IMR-90 (cell line): Measurements from ENCODE around the gene UBE2V1. TPM values are rescaled to one million over a fixed set of nuclear protein-coding genes. Genes with fewer than 3 reads are reported as not detected.
A peak's percentile ranks its signal among the peaks of the same experiment; 100 is the strongest.

ENCODE experiments used
- ATAC-seq: fragments of 200-7000 bp; cut with Tn5 transposase; 2 replicates; pipeline ENCODE4 v1.9.1; 2020; ENCODE audit warnings: low read depth, mild to moderate bottlenecking, moderate library complexity
- BruUV-seq: library from RNA; stranded (reverse); fragments of 400-500 nt; replicated peaks from 2 replicates; lab custom pipeline; 2021; lab: Mats Ljungman, UMichigan
- CTCF ChIA-PET: fragments of 300-600 bp; formaldehyde crosslinking; extraction: SDS; loops from one replicate; lab custom pipeline; 2021; ENCODE audit warnings: antibody characterized with exemption; lab: Yijun Ruan, JAX
- POLR2A ChIA-PET: fragments of 300-600 bp; sonication (Branson Sonifier 250); formaldehyde crosslinking; loops from one replicate; lab custom pipeline; 2022; ENCODE audit warnings: antibody characterized with exemption; ENCODE audit not compliant: unreplicated experiment; lab: Charles Lee
- DNase-seq: peaks from one replicate; pipeline ENCODE4 v3.0.0; 2013
- H2AFZ ChIP-seq: replicated peaks from 2 replicates; pipeline ENCODE3; 2013; ENCODE audit warnings: low read length, mild to moderate bottlenecking; ENCODE audit not compliant: poor library complexity
- H2AK5ac ChIP-seq: 2 replicates; pipeline ENCODE4 v1.6.1; 2013; ENCODE audit warnings: low read depth, low read length, inconsistent platforms
- H2AK9ac ChIP-seq: replicated peaks from 2 replicates; pipeline ENCODE3; 2013; ENCODE audit warnings: mild to moderate bottlenecking, low read depth, low read length, moderate library complexity; ENCODE audit not compliant: poor library complexity
- H2BK120ac ChIP-seq: 2 replicates; pipeline ENCODE4 v1.6.1; 2013; ENCODE audit warnings: low read depth, low read length, inconsistent platforms
- H2BK15ac ChIP-seq: 3 replicates; pipeline ENCODE4 v1.6.1; 2013; ENCODE audit warnings: low read depth, low read length, inconsistent platforms
- H2BK20ac ChIP-seq: 2 replicates; pipeline ENCODE4 v1.6.1; 2013; ENCODE audit warnings: low read depth, mild to moderate bottlenecking, inconsistent platforms, low read length, moderate library complexity
- H2BK5ac ChIP-seq: 2 replicates; pipeline ENCODE4 v1.6.1; 2013; ENCODE audit warnings: mild to moderate bottlenecking, low read depth, low read length, inconsistent platforms; ENCODE audit not compliant: poor library complexity, severe bottlenecking
- H3K14ac ChIP-seq: replicated peaks from 2 replicates; pipeline ENCODE4 v1.6.1; 2013; ENCODE audit warnings: low read depth, low read length, inconsistent platforms
- H3K18ac ChIP-seq: 2 replicates; pipeline ENCODE4 v1.6.1; 2013; ENCODE audit warnings: low read depth, low read length, control low read depth
- H3K23ac ChIP-seq: 2 replicates; pipeline ENCODE4 v1.6.1; 2013; ENCODE audit warnings: low read depth, low read length, inconsistent platforms
- H3K27ac ChIP-seq: 2 replicates; pipeline ENCODE4 v1.5.1; 2013; ENCODE audit warnings: mild to moderate bottlenecking, control low read depth, low read length; ENCODE audit not compliant: insufficient read depth
- H3K27me3 ChIP-seq: 2 replicates; pipeline ENCODE4 v1.6.1; 2013; ENCODE audit warnings: low read length; ENCODE audit not compliant: control insufficient read depth, insufficient read depth
- H3K36me3 ChIP-seq: 2 replicates; pipeline ENCODE4 v1.6.1; 2013; ENCODE audit warnings: low read length, mixed read lengths; ENCODE audit not compliant: control insufficient read depth, insufficient read depth
- H3K4ac ChIP-seq: 2 replicates; pipeline ENCODE4 v1.6.1; 2013; ENCODE audit warnings: low read depth, low read length, inconsistent platforms
- H3K4me1 ChIP-seq: 2 replicates; pipeline ENCODE4 v1.6.1; 2013; ENCODE audit warnings: low read length, mixed read lengths; ENCODE audit not compliant: control insufficient read depth, insufficient read depth
- H3K4me2 ChIP-seq: 2 replicates; pipeline ENCODE4 v1.6.1; 2013; ENCODE audit warnings: low read depth, mild to moderate bottlenecking, control low read depth, low read length, moderate library complexity
- H3K4me3 ChIP-seq: 2 replicates; pipeline ENCODE4 v1.5.1; 2013; ENCODE audit warnings: low read depth, mild to moderate bottlenecking, control low read depth, low read length, moderate library complexity; ENCODE audit not compliant: insufficient read depth
- H3K56ac ChIP-seq: 2 replicates; pipeline ENCODE4 v1.6.1; 2013; ENCODE audit warnings: low read length, inconsistent platforms; ENCODE audit not compliant: insufficient read depth; ENCODE audit errors: extremely low read depth
- H3K79me1 ChIP-seq, 2 experiments: 2 replicates each; pipeline ENCODE4 v1.6.1; 2013; ENCODE audit warnings: low read length in 2 of 2, inconsistent platforms in 1 of 2, low read depth in 1 of 2
- H3K9ac ChIP-seq: 2 replicates; pipeline ENCODE4 v1.6.1; 2013; ENCODE audit warnings: low read depth, low read length, control low read depth
- H3K9me1 ChIP-seq: 2 replicates; pipeline ENCODE4 v1.6.1; 2013; ENCODE audit warnings: low read length, inconsistent platforms; ENCODE audit not compliant: insufficient read depth
- H3K9me3 ChIP-seq: 2 replicates; pipeline ENCODE4 v1.6.1; 2013; ENCODE audit warnings: low read length; ENCODE audit not compliant: control insufficient read depth, insufficient read depth
- H4K20me1 ChIP-seq: 2 replicates; pipeline ENCODE4 v1.6.1; 2013; ENCODE audit warnings: low read length, inconsistent platforms; ENCODE audit not compliant: insufficient read depth
- H4K5ac ChIP-seq: 2 replicates; pipeline ENCODE4 v1.6.1; 2013; ENCODE audit warnings: mild to moderate bottlenecking, low read depth, low read length, control low read depth
- H4K8ac ChIP-seq, 2 experiments: 2 replicates each; pipeline ENCODE4 v1.6.1; 2013; ENCODE audit warnings: low read depth in 2 of 2, low read length in 2 of 2, control low read depth in 1 of 2, inconsistent platforms in 1 of 2
- H4K91ac ChIP-seq: 2 replicates; pipeline ENCODE4 v1.6.1; 2013; ENCODE audit warnings: low read depth, low read length, inconsistent platforms; ENCODE audit not compliant: insufficient read depth
- BHLHE40 ChIP-seq: fragments of 150-350 bp; IDR thresholded peaks from 2 replicates; pipeline ENCODE4 v1.6.1; 2016; ENCODE audit warnings: mild to moderate bottlenecking, low read depth, low read length
- CEBPB ChIP-seq: IDR thresholded peaks from 2 replicates; pipeline ENCODE4 v1.6.1; 2012; ENCODE audit warnings: low read depth, low read length, improper control_type of control experiment
- CHD1 ChIP-seq: IDR thresholded peaks from 2 replicates; pipeline ENCODE4 v1.6.1; 2012; ENCODE audit warnings: low read depth, low read length, improper control_type of control experiment
- FOS ChIP-seq: fragments of 150-350 bp; IDR thresholded peaks from 2 replicates; pipeline ENCODE4 v1.6.1; 2016; ENCODE audit warnings: low read depth, low read length
- MAZ ChIP-seq: IDR thresholded peaks from 2 replicates; pipeline ENCODE4 v1.6.1; 2012; ENCODE audit warnings: low read depth, mild to moderate bottlenecking, low read length, improper control_type of control experiment, moderate library complexity, borderline replicate concordance
- MXI1 ChIP-seq: IDR thresholded peaks from 2 replicates; pipeline ENCODE4 v1.6.1; 2012; ENCODE audit warnings: low read depth, mild to moderate bottlenecking, low read length, moderate library complexity, borderline replicate concordance
- NFE2L2 ChIP-seq: fragments of 150-350 bp; IDR thresholded peaks from 2 replicates; pipeline ENCODE4 v1.6.1; 2016; ENCODE audit warnings: low read depth, mild to moderate bottlenecking, low read length
- POLR2A ChIP-seq: IDR thresholded peaks from 2 replicates; pipeline ENCODE4 v1.6.1; 2012; ENCODE audit warnings: mild to moderate bottlenecking, low read depth, low read length
- RAD21 ChIP-seq: IDR thresholded peaks from 2 replicates; pipeline ENCODE4 v1.6.1; 2012; ENCODE audit warnings: low read length, improper control_type of control experiment
- RCOR1 ChIP-seq: IDR thresholded peaks from 2 replicates; pipeline ENCODE4 v1.6.1; 2012; ENCODE audit warnings: mild to moderate bottlenecking, low read length, improper control_type of control experiment; ENCODE audit not compliant: insufficient replicate concordance
- RFX5 ChIP-seq: IDR thresholded peaks from 2 replicates; pipeline ENCODE4 v1.8.0; 2012; ENCODE audit warnings: low read depth, mild to moderate bottlenecking, low read length, moderate library complexity
- SMC3 ChIP-seq: fragments of 150-350 bp; IDR thresholded peaks from 2 replicates; pipeline ENCODE4 v1.6.1; 2016; ENCODE audit warnings: low read depth, mild to moderate bottlenecking, antibody characterized with exemption, low read length, moderate library complexity
- WGBS, 2 experiments: methylation state at CpG; one replicate each; pipeline versions ENCODE4 v1.1.5 to v1.1.7; 2013; ENCODE audit warnings: missing lambda C conversion rate in 2 of 2; ENCODE audit not compliant: insufficient read length in 1 of 2; ENCODE audit errors: extremely low coverage in 2 of 2; 5-methylcytosine and 5-hydroxymethylcytosine counted together
- dilution Hi-C: fragments of 300-500 bp; cut with HindIII; formaldehyde crosslinking; loops from one replicate; pipeline ENCODE4 v1.14.3; 2018; ENCODE audit warnings: low sequenced_read_pairs; ENCODE audit not compliant: unreplicated experiment
- in situ Hi-C: fragments of 300-500 bp; cut with MboI; formaldehyde crosslinking; loops from 3 replicates; pipeline ENCODE4 v1.14.3; 2019; ENCODE audit warnings: low sequenced_read_pairs, inconsistent platforms, mixed read lengths
- intact Hi-C: fragments of 100-400 bp; cut with micrococcal nuclease; formaldehyde crosslinking; loops from 2 replicates; pipeline ENCODE4 v1.10.0; 2022
- polyA plus RNA-seq, 3 experiments: library from polyadenylated mRNA; depleted of rRNA; stranded (reverse); fragments of >200 nt; gene quantifications; 2 replicates each; pipeline ENCODE4 v1.2.3, GENCODE V29; 2012; ENCODE audit warnings: low replicate concordance in 1 of 3
- total RNA-seq: library from RNA; depleted of rRNA; stranded (reverse); fragments of >200 nt; gene quantifications from 2 replicates; pipeline ENCODE4 v1.2.3, GENCODE V29; 2012
- TF ChIP-seq, protein P1 (sequence below): fragments of 150-350 bp; IDR thresholded peaks from 2 replicates; pipeline ENCODE4 v1.6.1; 2017; ENCODE audit warnings: mild to moderate bottlenecking, antibody characterized with exemption, low read length, low read depth
- TF ChIP-seq, protein P2 (sequence below): conservative IDR thresholded peaks from 2 replicates; pipeline ENCODE4 v1.5.1; 2012; ENCODE audit warnings: mild to moderate bottlenecking, low read depth, low read length, improper control_type of control experiment

UBE2V1 gene
- total and polyA plus RNA-seq, 2 of the 4 experiments (the other 2 are of a cell fraction): 20.1 to 138 TPM

DNA sequence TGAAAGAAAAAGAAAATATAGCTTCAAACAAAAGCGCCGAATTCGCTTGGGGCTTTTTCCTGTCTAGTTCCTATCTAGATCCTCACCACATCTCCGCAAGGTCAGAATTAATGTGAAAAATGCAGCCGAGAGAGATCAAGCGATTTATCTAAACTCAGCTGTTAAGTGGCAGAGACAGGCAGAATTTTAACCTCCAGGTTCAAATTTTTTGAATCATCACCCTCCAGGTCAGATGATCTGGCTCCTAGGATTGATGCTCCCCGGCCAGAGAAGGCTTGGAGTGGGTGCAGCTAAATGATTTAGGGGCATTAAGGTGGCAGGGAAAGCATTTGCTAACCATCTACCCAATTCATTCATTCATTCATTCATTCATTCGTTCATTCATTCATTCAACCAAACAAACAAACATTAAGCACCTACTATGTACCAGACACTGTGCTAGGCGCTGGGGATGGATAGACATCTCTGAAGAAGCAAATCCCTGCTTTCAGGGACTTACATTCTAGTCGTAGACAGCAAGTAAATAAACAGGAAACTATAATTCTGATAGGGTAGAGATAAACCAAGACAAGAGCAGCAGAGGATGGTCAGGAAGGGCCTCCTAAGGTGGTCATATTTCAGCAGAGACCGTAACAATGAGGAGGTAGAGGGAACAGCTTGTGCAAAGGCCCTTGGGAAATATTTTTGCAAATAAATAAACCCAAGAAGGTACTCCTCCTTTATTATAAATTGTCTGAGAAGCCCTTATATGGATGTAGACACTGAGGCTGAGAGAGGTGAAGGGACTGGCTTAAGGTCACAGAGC, 672 bp upstream of the UBE2V1 start:
- Histone ChIP-seq H3K4me3 (peak overlapping the region; percentile 73), H3K56ac (peak overlapping the region; percentile 99), H3K23ac (peak overlapping the region; percentile 88), H4K8ac (peak overlapping the region; percentile 91 to 100), H3K9ac (peak overlapping the region; percentile 94), H2AFZ (peak overlapping the region; percentile 89), H3K4me1 (peaks cover 28% of the 10 kb centered on the region), H3K18ac (peak overlapping the region; percentile 94), H2BK5ac (peak overlapping the region; percentile 91), H3K4ac (peak overlapping the region; percentile 98), H4K91ac (peak overlapping the region; percentile 97), H2AK5ac (peak overlapping the region; percentile 95), H2BK15ac (peak overlapping the region; percentile 63; the same call in 2 of the 3 replicates), H3K4me2 (peak overlapping the region; percentile 90), H2AK9ac (peak overlapping the region; percentile 96), H3K79me1 (peaks cover 17 to 60% of the 10 kb centered on the region in 2 experiments), H3K27me3 (no peaks in the 10 kb centered on the region), H3K36me3 (no peaks in the 10 kb centered on the region), H4K5ac (peak overlapping the region; percentile 93), H2BK20ac (peak overlapping the region; percentile 47), H3K27ac (peak overlapping the region; percentile 91), H4K20me1 (peaks cover 38% of the 10 kb centered on the region), H3K9me3 (no peaks in the 10 kb centered on the region), H2BK120ac (peak overlapping the region; percentile 86), H3K14ac (peak overlapping the region; percentile 96), H3K9me1 (peaks cover 18% of the 10 kb centered on the region)
- ChIA-PET POLR2A (interaction anchor here (0.6 kb wide), 1 partner anchor 10 kb away, joined by 3 read pairs; no protein-coding TSS in a partner anchor), CTCF (interaction anchor here (0.6 kb wide), 1 partner anchor 65 kb away, joined by 3 read pairs; no protein-coding TSS in a partner anchor)
- dilution Hi-C loops (no loop called here), intact Hi-C loops (no loop called here), in situ Hi-C loops (no loop called here)
- ATAC-seq: no peak
- 0% methylated on average over 1 of the region's 11 CpGs; no CpG with 5 or more reads in 1 of the 2 experiments for WGBS, 2 experiments
- BruUV-seq: no TSS peak
- DNase-seq: no peak
- TF ChIP-seq, protein P1, sequence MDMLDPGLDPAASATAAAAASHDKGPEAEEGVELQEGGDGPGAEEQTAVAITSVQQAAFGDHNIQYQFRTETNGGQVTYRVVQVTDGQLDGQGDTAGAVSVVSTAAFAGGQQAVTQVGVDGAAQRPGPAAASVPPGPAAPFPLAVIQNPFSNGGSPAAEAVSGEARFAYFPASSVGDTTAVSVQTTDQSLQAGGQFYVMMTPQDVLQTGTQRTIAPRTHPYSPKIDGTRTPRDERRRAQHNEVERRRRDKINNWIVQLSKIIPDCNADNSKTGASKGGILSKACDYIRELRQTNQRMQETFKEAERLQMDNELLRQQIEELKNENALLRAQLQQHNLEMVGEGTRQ: no peak
- TF ChIP-seq BHLHE40 (no peak), RCOR1 (no peak), MXI1 (no peak), POLR2A (no peak), RFX5 (no peak), SMC3 (no peak), NFE2L2 (no peak), RAD21 (no peak), CEBPB (no peak), MAZ (no peak), FOS (no peak), CHD1 (no peak)
- TF ChIP-seq, protein P2, sequence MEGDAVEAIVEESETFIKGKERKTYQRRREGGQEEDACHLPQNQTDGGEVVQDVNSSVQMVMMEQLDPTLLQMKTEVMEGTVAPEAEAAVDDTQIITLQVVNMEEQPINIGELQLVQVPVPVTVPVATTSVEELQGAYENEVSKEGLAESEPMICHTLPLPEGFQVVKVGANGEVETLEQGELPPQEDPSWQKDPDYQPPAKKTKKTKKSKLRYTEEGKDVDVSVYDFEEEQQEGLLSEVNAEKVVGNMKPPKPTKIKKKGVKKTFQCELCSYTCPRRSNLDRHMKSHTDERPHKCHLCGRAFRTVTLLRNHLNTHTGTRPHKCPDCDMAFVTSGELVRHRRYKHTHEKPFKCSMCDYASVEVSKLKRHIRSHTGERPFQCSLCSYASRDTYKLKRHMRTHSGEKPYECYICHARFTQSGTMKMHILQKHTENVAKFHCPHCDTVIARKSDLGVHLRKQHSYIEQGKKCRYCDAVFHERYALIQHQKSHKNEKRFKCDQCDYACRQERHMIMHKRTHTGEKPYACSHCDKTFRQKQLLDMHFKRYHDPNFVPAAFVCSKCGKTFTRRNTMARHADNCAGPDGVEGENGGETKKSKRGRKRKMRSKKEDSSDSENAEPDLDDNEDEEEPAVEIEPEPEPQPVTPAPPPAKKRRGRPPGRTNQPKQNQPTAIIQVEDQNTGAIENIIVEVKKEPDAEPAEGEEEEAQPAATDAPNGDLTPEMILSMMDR: no peak
